ENCODE measurements around the gene TRIM24.
"Not testable (repeated sequence)": the region's sequence is repeated elsewhere in the genome, so short reads cannot be mapped to it uniquely, and the experiment has no call there.

The TRIM24 gene
- 25.5 to 51.5 (median 29.5) reads per million in 9 experiments for total RNA-seq

- peak within 1 kb of the TSS; percentile 94 to 95 for H3K4me3 Mint-ChIP-seq
- H3K27ac Mint-ChIP-seq, result peak within 1 kb of the TSS; percentile 78 to 87
- H3K4me1 Mint-ChIP-seq (ENCODE audit: low read depth in 2 of 2), result peaks cover 17 to 26% of the 10 kb centered on the region in 2 donors
- no peaks in the 10 kb centered on the region for H3K27me3 Mint-ChIP-seq
- peaks cover 11% of the 10 kb centered on the region for H3K36me3 Mint-ChIP-seq (ENCODE audit: insufficient read depth)
- H3K9me3 Mint-ChIP-seq, result no peaks in the 10 kb centered on the region
- DNase-seq, result peak; percentile 91 to 92 (median 92)
- ATAC-seq (replicated peaks), result peak; percentile 80
These were observed at the start of gene TRIM24 for GRCh38 chr7:138460176-138460648. Gene TRIM24, plus strand, starts transcription at chr7:138460259. Its CDS starts 290 bp downstream, at chr7:138460549.

- not testable (repeated sequence) for H3K36me3 Mint-ChIP-seq (ENCODE audit: insufficient read depth); H3K4me1 Mint-ChIP-seq (ENCODE audit: low read depth in 2 of 2); H3K4me3 Mint-ChIP-seq; DNase-seq; H3K9me3 Mint-ChIP-seq; ATAC-seq (replicated peaks); H3K27ac Mint-ChIP-seq
- H3K27me3 Mint-ChIP-seq, result peaks cover 0 to 14% of the 10 kb centered on the region in 2 donors
These were observed 48.0 kb upstream of the TRIM24 start for GRCh38 chr7:138412077-138412476.

GRCh38 chr7:138412921-138413320 lies 47.1 kb upstream of the TRIM24 start:
- H3K4me3 Mint-ChIP-seq; H3K36me3 Mint-ChIP-seq (ENCODE audit: insufficient read depth); DNase-seq; H3K9me3 Mint-ChIP-seq; H3K27me3 Mint-ChIP-seq; ATAC-seq (replicated peaks); H3K27ac Mint-ChIP-seq; H3K4me1 Mint-ChIP-seq (ENCODE audit: low read depth in 2 of 2): not testable (repeated sequence)

- no peaks in the 10 kb centered on the region for H3K9me3 Mint-ChIP-seq
- ATAC-seq (replicated peaks), result no peak
- no peaks in the 10 kb centered on the region for H3K4me1 Mint-ChIP-seq (ENCODE audit: low read depth in 2 of 2)
- H3K4me3 Mint-ChIP-seq, result no peak overlapping the region
- no peaks in the 10 kb centered on the region for H3K36me3 Mint-ChIP-seq (ENCODE audit: insufficient read depth)
- no peak overlapping the region for H3K27ac Mint-ChIP-seq
- DNase-seq, result no peak
- peaks cover 0 to 18% of the 10 kb centered on the region in 2 donors for H3K27me3 Mint-ChIP-seq
These were observed 42.9 kb upstream of the TRIM24 start for GRCh38 chr7:138417078-138417700.

- Mint-ChIP-seq H3K9me3 (no peaks in the 10 kb centered on the region), H3K36me3 (ENCODE audit: insufficient read depth) (no peaks in the 10 kb centered on the region), H3K4me3 (no peak overlapping the region), H3K4me1 (ENCODE audit: low read depth in 2 of 2) (no peaks in the 10 kb centered on the region), H3K27me3 (peaks cover 0 to 15% of the 10 kb centered on the region in 2 donors), H3K27ac (no peak overlapping the region)
- ATAC-seq (replicated peaks) (no peak), DNase-seq (no peak)
These were observed 42.3 kb upstream of the TRIM24 start for GRCh38 chr7:138417764-138418163.

- DNase-seq; H3K36me3 Mint-ChIP-seq (ENCODE audit: insufficient read depth); ATAC-seq (replicated peaks); H3K9me3 Mint-ChIP-seq; H3K4me1 Mint-ChIP-seq (ENCODE audit: low read depth in 2 of 2); H3K4me3 Mint-ChIP-seq; H3K27ac Mint-ChIP-seq: not testable (repeated sequence)
- peaks cover 0 to 13% of the 10 kb centered on the region in 2 donors for H3K27me3 Mint-ChIP-seq
These were observed 41.7 kb upstream of the TRIM24 start for GRCh38 chr7:138418403-138418802.

- Mint-ChIP-seq H3K9me3 (peaks cover 1 to 8% of the 10 kb centered on the region in 2 donors), H3K36me3 (ENCODE audit: insufficient read depth) (no peaks in the 10 kb centered on the region), H3K27ac (no peak overlapping the region), H3K4me3 (no peak overlapping the region), H3K4me1 (ENCODE audit: low read depth in 2 of 2) (no peaks in the 10 kb centered on the region), H3K27me3 (peaks cover 17 to 24% of the 10 kb centered on the region in 2 donors)
- ATAC-seq (replicated peaks) (no peak), DNase-seq (no peak)
These were observed 35.0 kb upstream of the TRIM24 start for GRCh38 chr7:138425026-138425425.

GRCh38 chr7:138429577-138430250 lies 30.3 kb upstream of the TRIM24 start:
- Mint-ChIP-seq H3K27me3 (peaks cover 27 to 31% of the 10 kb centered on the region in 2 donors), H3K4me1 (ENCODE audit: low read depth in 2 of 2) (no peaks in the 10 kb centered on the region), H3K9me3 (peaks cover 4 to 23% of the 10 kb centered on the region in 2 donors), H3K4me3 (no peak overlapping the region), H3K27ac (no peak overlapping the region), H3K36me3 (ENCODE audit: insufficient read depth) (no peaks in the 10 kb centered on the region)
- DNase-seq (no peak), ATAC-seq (replicated peaks) (no peak)

- ATAC-seq (replicated peaks) (no peak), DNase-seq (no peak)
- no peak overlapping the region for H3K27ac Mint-ChIP-seq
- H3K36me3 Mint-ChIP-seq (ENCODE audit: insufficient read depth), result no peaks in the 10 kb centered on the region
- no peak overlapping the region for H3K4me3 Mint-ChIP-seq
- H3K9me3 Mint-ChIP-seq, result peaks cover 4 to 28% of the 10 kb centered on the region in 2 donors
- peaks cover 30 to 37% of the 10 kb centered on the region in 2 donors for H3K27me3 Mint-ChIP-seq
- no peaks in the 10 kb centered on the region for H3K4me1 Mint-ChIP-seq (ENCODE audit: low read depth in 2 of 2)
These were observed 28.5 kb upstream of the TRIM24 start for GRCh38 chr7:138431517-138431916.

GRCh38 chr7:138433583-138434443 lies 26.2 kb upstream of the TRIM24 start:
- peaks cover 4 to 28% of the 10 kb centered on the region in 2 donors for H3K9me3 Mint-ChIP-seq
- H3K27me3 Mint-ChIP-seq, result peaks cover 31 to 37% of the 10 kb centered on the region in 2 donors
- no peak overlapping the region for H3K27ac Mint-ChIP-seq
- H3K4me1 Mint-ChIP-seq (ENCODE audit: low read depth in 2 of 2), result no peaks in the 10 kb centered on the region
- H3K36me3 Mint-ChIP-seq (ENCODE audit: insufficient read depth), result no peaks in the 10 kb centered on the region
- ATAC-seq (replicated peaks), result no peak
- H3K4me3 Mint-ChIP-seq, result no peak overlapping the region
- no peak for DNase-seq

- H3K4me3 Mint-ChIP-seq, result no peak overlapping the region
- H3K36me3 Mint-ChIP-seq (ENCODE audit: insufficient read depth), result no peaks in the 10 kb centered on the region
- DNase-seq, result no peak
- no peak overlapping the region for H3K27ac Mint-ChIP-seq
- H3K4me1 Mint-ChIP-seq (ENCODE audit: low read depth in 2 of 2), result no peaks in the 10 kb centered on the region
- ATAC-seq (replicated peaks), result no peak
- H3K27me3 Mint-ChIP-seq, result peaks cover 31 to 37% of the 10 kb centered on the region in 2 donors
- H3K9me3 Mint-ChIP-seq, result peaks cover 4 to 24% of the 10 kb centered on the region in 2 donors
These were observed 25.5 kb upstream of the TRIM24 start for GRCh38 chr7:138434597-138435019.

GRCh38 chr7:138435231-138435919 lies 24.7 kb upstream of the TRIM24 start:
- Mint-ChIP-seq H3K27me3 (peaks cover 31 to 37% of the 10 kb centered on the region in 2 donors), H3K9me3 (peaks cover 2 to 16% of the 10 kb centered on the region in 2 donors), H3K27ac (no peak overlapping the region), H3K4me1 (ENCODE audit: low read depth in 2 of 2) (no peaks in the 10 kb centered on the region), H3K4me3 (no peak overlapping the region), H3K36me3 (ENCODE audit: insufficient read depth) (no peaks in the 10 kb centered on the region)
- ATAC-seq (replicated peaks) (no peak), DNase-seq (no peak)

- peaks cover 0 to 13% of the 10 kb centered on the region in 2 donors for H3K9me3 Mint-ChIP-seq
- DNase-seq (no peak), ATAC-seq (replicated peaks) (no peak)
These were observed 23.7 kb upstream of the TRIM24 start for GRCh38 chr7:138436388-138436787.

More at GRCh38 chr7:138436388-138436787, 23.7 kb upstream of the TRIM24 start:
- H3K27ac Mint-ChIP-seq, result no peak overlapping the region
- H3K36me3 Mint-ChIP-seq (ENCODE audit: insufficient read depth), result no peaks in the 10 kb centered on the region
- H3K4me1 Mint-ChIP-seq (ENCODE audit: low read depth in 2 of 2), result no peaks in the 10 kb centered on the region
- peaks cover 31 to 44% of the 10 kb centered on the region in 2 donors for H3K27me3 Mint-ChIP-seq
- no peak overlapping the region for H3K4me3 Mint-ChIP-seq
